Parathyroid adenoma (tissue), 2 donors: ENCODE data around the gene HPGD.

Source experiments
- H2AFZ ChIP-seq: fragments of 300-600 bp; sonication (generic); one replicate; pipeline ENCODE4 v1.7.0; 2017; ENCODE audit warnings: antibody characterized with exemption, mild to moderate bottlenecking
- H3K27ac ChIP-seq: fragments of 300-600 bp; sonication (generic); one replicate; pipeline ENCODE4 v1.7.0; 2017
- H3K27me3 ChIP-seq: fragments of 300-600 bp; sonication (generic); one replicate; pipeline ENCODE4 v1.7.0; 2017; ENCODE audit warnings: low read length; ENCODE audit not compliant: control insufficient read depth, insufficient read depth
- H3K36me3 ChIP-seq: fragments of 300-600 bp; sonication (generic); one replicate; pipeline ENCODE4 v1.7.0; 2017; ENCODE audit warnings: low read length; ENCODE audit not compliant: control insufficient read depth, insufficient read depth
- H3K4me1 ChIP-seq: fragments of 300-600 bp; sonication (generic); one replicate; pipeline ENCODE4 v1.7.0; 2017; ENCODE audit warnings: control low read depth
- H3K4me2 ChIP-seq: fragments of 300-600 bp; sonication (generic); one replicate; pipeline ENCODE4 v1.7.0; 2017; ENCODE audit warnings: low read length
- H3K4me3 ChIP-seq: fragments of 300-600 bp; sonication (generic); one replicate; pipeline ENCODE4 v1.7.0; 2017; ENCODE audit warnings: low read depth, low read length
- H3K79me2 ChIP-seq: fragments of 300-600 bp; sonication (generic); one replicate; pipeline ENCODE4 v1.7.0; 2017; ENCODE audit warnings: control low read depth
- H3K9ac ChIP-seq: fragments of 300-600 bp; sonication (generic); one replicate; pipeline ENCODE4 v1.7.0; 2017; ENCODE audit warnings: mild to moderate bottlenecking
- H3K9me3 ChIP-seq: fragments of 300-600 bp; sonication (generic); one replicate; pipeline ENCODE4 v1.7.0; 2017; ENCODE audit warnings: low read length; ENCODE audit not compliant: control insufficient read depth
- CTCF ChIP-seq: fragments of 300-600 bp; sonication (generic); IDR thresholded peaks from one replicate; pipeline ENCODE4 v1.7.0; 2017; ENCODE audit warnings: antibody characterized with exemption, mild to moderate bottlenecking
- donor health status: primary hyperparathyroidism.

Gene HPGD

GRCh38 chr4:174549721-174550120 lies 27.4 kb upstream of the HPGD start:
- H3K9ac ChIP-seq = no peak overlapping the region
- no peaks in the 10 kb centered on the region for H3K9me3 ChIP-seq
- no peaks in the 10 kb centered on the region for H3K27me3 ChIP-seq

DNA sequence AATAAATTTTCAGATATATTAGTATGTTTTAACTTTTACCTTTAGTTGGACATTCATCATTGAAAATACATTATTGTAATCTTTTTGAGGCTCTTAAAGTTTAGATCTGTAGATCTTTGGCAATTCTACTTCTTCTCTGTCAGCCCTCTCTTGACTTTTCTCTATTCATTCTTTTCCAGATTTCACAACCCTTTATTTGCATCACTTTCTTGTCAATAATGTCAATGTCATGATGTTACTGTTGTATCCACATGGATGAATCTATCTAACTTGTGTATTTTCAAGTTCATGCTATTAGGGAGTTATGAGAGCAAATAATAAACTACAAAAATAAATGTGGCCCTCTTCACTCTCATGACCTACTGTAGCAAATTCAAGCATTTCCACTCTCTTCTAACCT lies 23.0 kb upstream of the HPGD start:
- Histone ChIP-seq H2AFZ (no peak overlapping the region), H3K36me3 (no peaks in the 10 kb centered on the region), H3K4me2 (no peak overlapping the region), H3K4me3 (no peak overlapping the region), H3K9me3 (no peaks in the 10 kb centered on the region), H3K4me1 (no peaks in the 10 kb centered on the region), H3K27ac (no peak overlapping the region), H3K9ac (no peak overlapping the region), H3K79me2 (no peaks in the 10 kb centered on the region), H3K27me3 (no peaks in the 10 kb centered on the region)
- no peak for TF ChIP-seq CTCF

More at GRCh38 chr4:174549721-174550120, 27.4 kb upstream of the HPGD start:
- Histone ChIP-seq H3K4me2 (no peak overlapping the region), H3K79me2 (no peaks in the 10 kb centered on the region), H3K27ac (no peak overlapping the region), H3K4me3 (no peak overlapping the region), H3K36me3 (no peaks in the 10 kb centered on the region), H2AFZ (no peak overlapping the region), H3K4me1 (no peaks in the 10 kb centered on the region)
- no peak for TF ChIP-seq CTCF

DNA sequence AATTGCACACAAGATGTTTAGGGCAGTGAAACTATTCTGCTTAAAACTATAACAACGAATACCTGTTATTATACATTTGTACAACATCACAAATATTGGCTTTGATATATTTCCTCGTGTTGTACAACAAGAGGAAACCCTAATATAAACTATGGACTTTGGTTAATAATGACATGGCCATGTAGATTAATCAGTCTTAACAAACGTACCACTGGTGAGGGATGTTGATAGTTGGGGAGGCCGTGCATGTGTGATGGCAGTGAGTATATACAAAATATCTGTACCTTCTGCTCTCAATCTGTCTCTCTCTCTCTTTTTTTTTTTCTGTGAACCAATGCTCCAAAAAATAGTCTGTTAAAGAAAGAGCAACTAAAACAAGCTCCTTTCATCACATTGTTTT lies 22.2 kb upstream of the HPGD start:
- TF ChIP-seq CTCF = no peak
- H3K27me3 ChIP-seq = no peaks in the 10 kb centered on the region
- no peaks in the 10 kb centered on the region for H3K4me1 ChIP-seq
- H3K9ac ChIP-seq = no peak overlapping the region
- no peak overlapping the region for H2AFZ ChIP-seq
- H3K4me2 ChIP-seq = no peak overlapping the region
- H3K9me3 ChIP-seq = no peaks in the 10 kb centered on the region
- no peak overlapping the region for H3K27ac ChIP-seq
- H3K36me3 ChIP-seq = no peaks in the 10 kb centered on the region
- H3K79me2 ChIP-seq = no peaks in the 10 kb centered on the region
- no peak overlapping the region for H3K4me3 ChIP-seq

- Histone ChIP-seq H2AFZ (no peak overlapping the region), H3K4me3 (no peak overlapping the region), H3K4me2 (no peak overlapping the region), H3K4me1 (no peaks in the 10 kb centered on the region), H3K36me3 (no peaks in the 10 kb centered on the region), H3K9ac (no peak overlapping the region), H3K27ac (no peak overlapping the region), H3K27me3 (no peaks in the 10 kb centered on the region), H3K79me2 (no peaks in the 10 kb centered on the region), H3K9me3 (no peaks in the 10 kb centered on the region)
- TF ChIP-seq CTCF = no peak
These were observed 17.9 kb upstream of the HPGD start for GRCh38 chr4:174540175-174540574.

- Histone ChIP-seq H3K36me3 (no peaks in the 10 kb centered on the region), H3K4me2 (no peak overlapping the region), H3K27ac (no peak overlapping the region), H3K9me3 (no peaks in the 10 kb centered on the region), H2AFZ (no peak overlapping the region), H3K9ac (no peak overlapping the region), H3K4me1 (no peaks in the 10 kb centered on the region), H3K4me3 (no peak overlapping the region), H3K79me2 (no peaks in the 10 kb centered on the region), H3K27me3 (no peaks in the 10 kb centered on the region)
- no peak for TF ChIP-seq CTCF
These were observed 17.3 kb upstream of the HPGD start for GRCh38 chr4:174539571-174539970.
